HG02970 (cell line): ENCODE results near the gene SIVA1.
"Not testable (repeated sequence)": the region's sequence is repeated elsewhere in the genome, so short reads cannot be mapped to it uniquely, and the experiment has no call there.

Experiments
- ATAC-seq: cut with Tn5 transposase; IDR thresholded peaks from one replicate; pipeline ENCODE4 v1.9.1; 2021; ENCODE audit warnings: mild to moderate bottlenecking, moderate library complexity, moderate number of reproducible peaks; ENCODE audit not compliant: unreplicated experiment, low FRiP score

The SIVA1 gene

GRCh38 chr14:104718871-104719270 lies 34.1 kb upstream of the SIVA1 start:
- ATAC-seq, result no peak

GRCh38 chr14:104719343-104719742 lies 33.6 kb upstream of the SIVA1 start:
- no peak for ATAC-seq

- no peak for ATAC-seq
Measured at GRCh38 chr14:104721505-104722431, 31.2 kb upstream of the SIVA1 start.

- ATAC-seq, result no peak
Measured at GRCh38 chr14:104722938-104723650, 29.9 kb upstream of the SIVA1 start.

GRCh38 chr14:104723651-104724406 lies 29.1 kb upstream of the SIVA1 start, which contains the start of gene ADSS1:
ADSS1 (plus strand) TSS chr14:104724229; CDS start chr14:104724271, 42 bp downstream.
- no peak for ATAC-seq

GRCh38 chr14:104724407-104724980 lies 28.5 kb upstream of the SIVA1 start:
- ATAC-seq, result no peak

- no peak for ATAC-seq
Measured at GRCh38 chr14:104724981-104725771, 27.8 kb upstream of the SIVA1 start.

- no peak for ATAC-seq
Measured at GRCh38 chr14:104725772-104726548, 27.0 kb upstream of the SIVA1 start.

GRCh38 chr14:104726600-104727451 lies 26.1 kb upstream of the SIVA1 start:
- no peak for ATAC-seq

GRCh38 chr14:104728631-104729030 lies 24.3 kb upstream of the SIVA1 start:
- ATAC-seq, result no peak

GRCh38 chr14:104729176-104729834 lies 23.6 kb upstream of the SIVA1 start:
- ATAC-seq, result not testable (repeated sequence)

- no peak for ATAC-seq
Measured at GRCh38 chr14:104729835-104730181, 23.1 kb upstream of the SIVA1 start.

GRCh38 chr14:104730487-104730886 lies 22.5 kb upstream of the SIVA1 start:
- ATAC-seq, result no peak

- no peak for ATAC-seq
Measured at GRCh38 chr14:104731320-104732294, 21.3 kb upstream of the SIVA1 start.

GRCh38 chr14:104732355-104732804 lies 20.6 kb upstream of the SIVA1 start:
- no peak for ATAC-seq

- ATAC-seq, result no peak
Measured at GRCh38 chr14:104732931-104733681, 19.8 kb upstream of the SIVA1 start.
